HCT116 (cell line): ENCODE data around the gene DTD1. TPM values are rescaled to one million over a fixed set of nuclear protein-coding genes. Genes with fewer than 3 reads are reported as not detected.

Experiments used
- ATAC-seq: fragments of 200-7000 bp; cut with Tn5 transposase; 2 replicates; pipeline ENCODE4 v1.9.1; 2020; ENCODE audit warnings: mild to moderate bottlenecking, moderate library complexity
- BruUV-seq: library from RNA; stranded (reverse); fragments of 400-500 nt; replicated peaks from 2 replicates; lab custom pipeline; 2021; lab: Mats Ljungman, UMichigan
- CTCF ChIA-PET: fragments of 300-600 bp; sonication (Branson Sonifier 250); formaldehyde crosslinking; loops from one replicate; lab custom pipeline; 2021; ENCODE audit warnings: antibody characterized with exemption; lab: Charles Lee
- POLR2A ChIA-PET: fragments of 300-600, 350-600 bp; sonication (Branson Sonifier 250); formaldehyde crosslinking; loops from one replicate; lab custom pipeline; 2021; ENCODE audit warnings: antibody characterized with exemption; lab: Charles Lee
- RAD21 ChIA-PET, 2 experiments: fragments of 300-600 bp; sonication (Branson Sonifier 250); formaldehyde crosslinking; loops; one replicate each; lab custom pipeline; 2023; ENCODE audit warnings: low total read pairs in 2 of 2; ENCODE audit not compliant: uncharacterized antibody in 2 of 2, unreplicated experiment in 2 of 2, low non-redundant PET in 1 of 2; lab: Charles Lee
- DNase-seq: peaks from one replicate; pipeline ENCODE4 v3.0.0-alpha.2; 2010; ENCODE audit warnings: low read depth, low spot score
- H2AFZ ChIP-seq: fragments of 200-600 bp; shearing (Covaris generic), sonication (generic); 2 replicates; pipeline ENCODE4 v1.6.1; 2017; ENCODE audit warnings: low read depth, mixed run types, mixed read lengths, antibody characterized with exemption, low read length; ENCODE audit not compliant: poor library complexity, severe bottlenecking
- H3K27ac ChIP-seq: 2 replicates; pipeline ENCODE4 v1.5.1; 2012; ENCODE audit warnings: low read depth, low read length
- H3K27me3 ChIP-seq: fragments of 200-600 bp; sonication (generic); 2 replicates; pipeline ENCODE4 v1.6.1; 2016; ENCODE audit warnings: mixed run types, low read length, mixed read lengths; ENCODE audit not compliant: insufficient read depth
- H3K36me3 ChIP-seq, 2 experiments: fragments of 200-500 bp in 1 of 2; fragments of 200-600 bp in 1 of 2; sonication (Bioruptor generic) in 1 of 2; sonication (generic) in 1 of 2; 2 replicates each; pipeline versions ENCODE4 v1.5.1 to v1.6.1; 2014 to 2016; ENCODE audit warnings: low read length in 2 of 2, inconsistent platforms in 1 of 2, mixed read lengths in 1 of 2, mixed run types in 1 of 2; ENCODE audit not compliant: insufficient read depth in 2 of 2, control insufficient read depth in 1 of 2
- H3K4me1 ChIP-seq, 2 experiments: fragments of 200-600 bp in 1 of 2; sonication (generic) in 1 of 2; 2 replicates each; pipeline versions ENCODE4 v1.5.1 to v1.6.1; 2012 to 2017; ENCODE audit warnings: low read length in 2 of 2, inconsistent platforms in 1 of 2, mild to moderate bottlenecking in 1 of 2, mixed read lengths in 1 of 2, mixed run types in 1 of 2, moderate library complexity in 1 of 2; ENCODE audit not compliant: insufficient read depth in 2 of 2, control insufficient read depth in 1 of 2
- H3K4me2 ChIP-seq: fragments of 200-600 bp; sonication (generic); 2 replicates; pipeline ENCODE4 v1.6.1; 2017; ENCODE audit warnings: mixed run types, low read length, mixed read lengths
- H3K4me3 ChIP-seq, 2 experiments: fragments of 200-600 bp in 1 of 2; sonication (generic) in 1 of 2; replicated peaks in 1 of 2; 2 replicates each; pipeline ENCODE4 v1.5.1; 2011 to 2016; ENCODE audit warnings: low read length in 2 of 2, control low read depth in 1 of 2, low read depth in 1 of 2, mild to moderate bottlenecking in 1 of 2, mixed read lengths in 1 of 2, mixed run types in 1 of 2
- H3K79me2 ChIP-seq: fragments of 200-600 bp; sonication (generic); 2 replicates; pipeline ENCODE4 v1.6.1; 2017; ENCODE audit warnings: mild to moderate bottlenecking, mixed run types, low read length, moderate library complexity, mixed read lengths; ENCODE audit not compliant: insufficient read depth
- H3K9ac ChIP-seq: fragments of 200-600 bp; sonication (generic); 2 replicates; pipeline ENCODE4 v1.6.1; 2016; ENCODE audit warnings: low read length, mixed read lengths
- H3K9me2 ChIP-seq: fragments of 200-600 bp; sonication (generic), shearing (Covaris generic); 2 replicates; pipeline ENCODE4 v1.6.1; 2017; ENCODE audit warnings: mixed run types, mild to moderate bottlenecking, moderate library complexity; ENCODE audit not compliant: insufficient read depth
- H3K9me3 ChIP-seq, 2 experiments: fragments of 200-500 bp in 1 of 2; fragments of 200-600 bp in 1 of 2; sonication (Bioruptor generic) in 1 of 2; sonication (generic) in 1 of 2; 2 replicates each; pipeline ENCODE4 v1.6.1; 2014 to 2017; ENCODE audit warnings: low read length in 2 of 2, mixed read lengths in 2 of 2, inconsistent platforms in 1 of 2, low read depth in 1 of 2, mild to moderate bottlenecking in 1 of 2, mixed run types in 1 of 2, moderate library complexity in 1 of 2; ENCODE audit not compliant: control insufficient read depth in 1 of 2, insufficient read depth in 1 of 2
- H4K20me1 ChIP-seq: fragments of 200-600 bp; sonication (generic), shearing (Covaris generic); 2 replicates; pipeline ENCODE4 v1.6.1; 2017; ENCODE audit warnings: mixed run types, mild to moderate bottlenecking, moderate library complexity; ENCODE audit not compliant: insufficient read depth
- CEBPB ChIP-seq: IDR thresholded peaks from 2 replicates; pipeline ENCODE4 v1.6.1; 2012; ENCODE audit warnings: low read depth
- ELF1 ChIP-seq: IDR thresholded peaks from 2 replicates; pipeline ENCODE4 v1.6.1; 2012; ENCODE audit warnings: low read depth, borderline replicate concordance
- EZH2 ChIP-seq: fragments of 200-600 bp; sonication (generic); IDR thresholded peaks from 2 replicates; pipeline ENCODE4 v1.6.1; 2017; ENCODE audit warnings: antibody characterized with exemption, mixed run types
- EZH2phosphoT487 ChIP-seq: fragments of 200-600 bp; IDR thresholded peaks from 2 replicates; pipeline ENCODE4 v1.6.1; 2018; ENCODE audit warnings: antibody characterized with exemption, borderline replicate concordance
- FOSL1 ChIP-seq: IDR thresholded peaks from 2 replicates; pipeline ENCODE4 v1.6.1; 2012; ENCODE audit warnings: low read depth
- JUND ChIP-seq: IDR thresholded peaks from 2 replicates; pipeline ENCODE4 v1.6.1; 2012
- POLR2A ChIP-seq: IDR thresholded peaks from 2 replicates; pipeline ENCODE4 v1.7.0; 2011; ENCODE audit warnings: borderline replicate concordance; ENCODE audit not compliant: insufficient read depth, insufficient read length; ENCODE audit errors: extremely low read depth
- POLR2AphosphoS5 ChIP-seq: IDR thresholded peaks from 2 replicates; pipeline ENCODE4 v1.6.1; 2011; ENCODE audit warnings: mild to moderate bottlenecking, low read depth, low read length, moderate library complexity
- RAD21 ChIP-seq: IDR thresholded peaks from 2 replicates; pipeline ENCODE4 v1.6.1; 2012; ENCODE audit warnings: low read depth, mild to moderate bottlenecking
- SIN3A ChIP-seq: IDR thresholded peaks from 2 replicates; pipeline ENCODE4 v1.6.1; 2012; ENCODE audit warnings: low read depth
- TCF7L2 ChIP-seq: IDR thresholded peaks from 2 replicates; pipeline ENCODE4 v1.7.0; 2011; ENCODE audit warnings: borderline replicate concordance, inconsistent platforms; ENCODE audit not compliant: insufficient read depth, insufficient read length; ENCODE audit errors: extremely low read depth
- intact Hi-C: fragments of 100-400 bp; cut with micrococcal nuclease; formaldehyde crosslinking; loops from 2 replicates; pipeline ENCODE4 v1.10.0; 2022
- total RNA-seq: library from RNA; stranded (reverse); gene quantifications from one replicate; pipeline ENCODE4 v1.2.1, GENCODE V29; 2021; ENCODE audit not compliant: unreplicated experiment
- TF ChIP-seq, protein P1 (sequence below): IDR thresholded peaks from 2 replicates; pipeline ENCODE4 v1.6.1; 2012
- TF ChIP-seq, protein P2 (sequence below): IDR thresholded peaks from 2 replicates; pipeline ENCODE4 v1.6.1; 2012; ENCODE audit warnings: low read depth
- TF ChIP-seq, protein P3 (sequence below): IDR thresholded peaks from 2 replicates; pipeline ENCODE4 v1.6.1; 2011; ENCODE audit warnings: mild to moderate bottlenecking, low read length, moderate library complexity; ENCODE audit not compliant: insufficient replicate concordance; ENCODE audit errors: extremely low read depth

DTD1 gene
- total RNA-seq, 1 experiment from 2014 or later: 54.5 TPM

DNA sequence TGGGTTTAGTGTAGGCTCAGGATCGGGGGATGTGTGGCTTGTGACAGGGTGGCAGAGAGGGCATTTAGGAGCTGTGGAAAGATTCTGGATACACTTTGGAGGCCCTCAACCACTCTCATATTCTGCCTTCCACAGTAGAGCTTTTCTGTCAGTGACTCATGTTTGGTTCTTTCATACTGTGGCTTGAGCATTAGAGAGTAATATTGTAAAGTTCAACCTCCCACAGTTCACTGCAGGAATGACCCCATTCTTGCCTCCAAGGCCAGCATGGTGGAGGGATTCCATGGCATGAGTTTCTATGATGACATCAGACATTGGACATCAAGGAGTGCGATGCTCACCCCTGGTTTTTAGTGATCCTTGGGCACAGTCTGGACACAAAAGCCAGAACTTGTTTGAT, 50.9 kb downstream of the DTD1 start:
- H3K4me1 ChIP-seq: no peaks in the 10 kb centered on the region
- H3K9me2 ChIP-seq: no peaks in the 10 kb centered on the region
- H3K4me2 ChIP-seq: no peak overlapping the region
- ATAC-seq (no peak), DNase-seq (no peak)
- no peaks in the 10 kb centered on the region for H4K20me1 ChIP-seq
- H3K27me3 ChIP-seq: no peaks in the 10 kb centered on the region
- TF ChIP-seq TCF7L2: no peak
- no peak for TF ChIP-seq EZH2phosphoT487
- TF ChIP-seq POLR2A: no peak
- TF ChIP-seq, protein P1, sequence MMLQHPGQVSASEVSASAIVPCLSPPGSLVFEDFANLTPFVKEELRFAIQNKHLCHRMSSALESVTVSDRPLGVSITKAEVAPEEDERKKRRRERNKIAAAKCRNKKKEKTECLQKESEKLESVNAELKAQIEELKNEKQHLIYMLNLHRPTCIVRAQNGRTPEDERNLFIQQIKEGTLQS: no peak
- TF ChIP-seq JUND: no peak
- TF ChIP-seq, protein P2, sequence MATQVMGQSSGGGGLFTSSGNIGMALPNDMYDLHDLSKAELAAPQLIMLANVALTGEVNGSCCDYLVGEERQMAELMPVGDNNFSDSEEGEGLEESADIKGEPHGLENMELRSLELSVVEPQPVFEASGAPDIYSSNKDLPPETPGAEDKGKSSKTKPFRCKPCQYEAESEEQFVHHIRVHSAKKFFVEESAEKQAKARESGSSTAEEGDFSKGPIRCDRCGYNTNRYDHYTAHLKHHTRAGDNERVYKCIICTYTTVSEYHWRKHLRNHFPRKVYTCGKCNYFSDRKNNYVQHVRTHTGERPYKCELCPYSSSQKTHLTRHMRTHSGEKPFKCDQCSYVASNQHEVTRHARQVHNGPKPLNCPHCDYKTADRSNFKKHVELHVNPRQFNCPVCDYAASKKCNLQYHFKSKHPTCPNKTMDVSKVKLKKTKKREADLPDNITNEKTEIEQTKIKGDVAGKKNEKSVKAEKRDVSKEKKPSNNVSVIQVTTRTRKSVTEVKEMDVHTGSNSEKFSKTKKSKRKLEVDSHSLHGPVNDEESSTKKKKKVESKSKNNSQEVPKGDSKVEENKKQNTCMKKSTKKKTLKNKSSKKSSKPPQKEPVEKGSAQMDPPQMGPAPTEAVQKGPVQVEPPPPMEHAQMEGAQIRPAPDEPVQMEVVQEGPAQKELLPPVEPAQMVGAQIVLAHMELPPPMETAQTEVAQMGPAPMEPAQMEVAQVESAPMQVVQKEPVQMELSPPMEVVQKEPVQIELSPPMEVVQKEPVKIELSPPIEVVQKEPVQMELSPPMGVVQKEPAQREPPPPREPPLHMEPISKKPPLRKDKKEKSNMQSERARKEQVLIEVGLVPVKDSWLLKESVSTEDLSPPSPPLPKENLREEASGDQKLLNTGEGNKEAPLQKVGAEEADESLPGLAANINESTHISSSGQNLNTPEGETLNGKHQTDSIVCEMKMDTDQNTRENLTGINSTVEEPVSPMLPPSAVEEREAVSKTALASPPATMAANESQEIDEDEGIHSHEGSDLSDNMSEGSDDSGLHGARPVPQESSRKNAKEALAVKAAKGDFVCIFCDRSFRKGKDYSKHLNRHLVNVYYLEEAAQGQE: no peak
- TF ChIP-seq, protein P3, sequence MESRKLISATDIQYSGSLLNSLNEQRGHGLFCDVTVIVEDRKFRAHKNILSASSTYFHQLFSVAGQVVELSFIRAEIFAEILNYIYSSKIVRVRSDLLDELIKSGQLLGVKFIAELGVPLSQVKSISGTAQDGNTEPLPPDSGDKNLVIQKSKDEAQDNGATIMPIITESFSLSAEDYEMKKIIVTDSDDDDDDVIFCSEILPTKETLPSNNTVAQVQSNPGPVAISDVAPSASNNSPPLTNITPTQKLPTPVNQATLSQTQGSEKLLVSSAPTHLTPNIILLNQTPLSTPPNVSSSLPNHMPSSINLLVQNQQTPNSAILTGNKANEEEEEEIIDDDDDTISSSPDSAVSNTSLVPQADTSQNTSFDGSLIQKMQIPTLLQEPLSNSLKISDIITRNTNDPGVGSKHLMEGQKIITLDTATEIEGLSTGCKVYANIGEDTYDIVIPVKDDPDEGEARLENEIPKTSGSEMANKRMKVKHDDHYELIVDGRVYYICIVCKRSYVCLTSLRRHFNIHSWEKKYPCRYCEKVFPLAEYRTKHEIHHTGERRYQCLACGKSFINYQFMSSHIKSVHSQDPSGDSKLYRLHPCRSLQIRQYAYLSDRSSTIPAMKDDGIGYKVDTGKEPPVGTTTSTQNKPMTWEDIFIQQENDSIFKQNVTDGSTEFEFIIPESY: no peak
- TF ChIP-seq SIN3A: no peak
- no peak for TF ChIP-seq ELF1
- no peak for TF ChIP-seq FOSL1
- no peak for TF ChIP-seq EZH2
- no peak for TF ChIP-seq POLR2AphosphoS5
- TF ChIP-seq CEBPB: no peak
- TF ChIP-seq RAD21: no peak
- H3K79me2 ChIP-seq: no peaks in the 10 kb centered on the region
- intact Hi-C loops: no loop called here
- ChIA-PET CTCF (interaction anchor here (0.5 kb wide), 1 partner anchor 410 kb away, joined by 3 read pairs; no protein-coding TSS in a partner anchor), POLR2A (no interaction called here), RAD21 (no interaction called here)
- no peak overlapping the region for H2AFZ ChIP-seq
- no TSS peak for BruUV-seq
- H3K27ac ChIP-seq: no peak overlapping the region
- no peaks in the 10 kb centered on the region for H3K9me3 ChIP-seq
- H3K9ac ChIP-seq: no peak overlapping the region
- no peaks in the 10 kb centered on the region for H3K36me3 ChIP-seq
- no peak overlapping the region for H3K4me3 ChIP-seq
